HG02759 (cell line): Measurements from ENCODE around the gene COX6A2.

Experiments used
- ATAC-seq: cut with Tn5 transposase; IDR thresholded peaks from one replicate; pipeline ENCODE4 v1.9.1; 2021; ENCODE audit warnings: mild to moderate bottlenecking, moderate library complexity; ENCODE audit not compliant: unreplicated experiment

COX6A2 gene

DNA sequence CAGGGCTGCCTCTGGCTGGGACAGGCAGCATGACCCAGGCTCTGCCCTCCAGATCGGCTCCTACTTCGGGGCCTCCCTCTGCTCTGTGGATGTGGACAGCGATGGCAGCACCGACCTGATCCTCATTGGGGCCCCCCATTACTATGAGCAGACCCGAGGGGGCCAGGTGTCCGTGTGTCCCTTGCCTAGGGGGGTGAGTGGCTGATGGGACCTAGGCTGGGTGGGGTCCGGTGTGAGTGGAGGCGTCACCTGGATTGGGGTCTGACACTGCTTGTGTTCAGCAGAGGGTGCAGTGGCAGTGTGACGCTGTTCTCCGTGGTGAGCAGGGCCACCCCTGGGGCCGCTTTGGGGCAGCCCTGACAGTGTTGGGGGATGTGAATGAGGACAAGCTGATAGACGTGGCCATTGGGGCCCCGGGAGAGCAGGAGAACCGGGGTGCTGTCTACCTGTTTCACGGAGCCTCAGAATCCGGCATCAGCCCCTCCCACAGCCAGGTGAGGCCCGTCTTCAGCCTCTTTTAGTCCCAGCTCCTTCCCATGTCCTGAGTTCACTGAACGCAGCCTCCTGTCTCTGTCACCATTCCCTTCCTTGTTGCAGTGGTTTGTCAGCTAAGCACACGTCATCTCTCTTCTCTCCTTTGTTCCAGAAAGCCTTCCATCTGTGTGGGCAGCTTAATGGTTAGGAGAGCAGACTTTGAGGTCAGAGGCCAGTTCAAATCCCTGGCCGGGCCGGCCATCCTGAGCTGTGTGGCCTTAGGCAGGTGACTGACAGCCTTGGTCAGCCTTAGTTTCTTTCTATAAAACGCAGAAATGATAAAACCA is 16.9 kb downstream of the COX6A2 start:
- ATAC-seq: no peak

DNA sequence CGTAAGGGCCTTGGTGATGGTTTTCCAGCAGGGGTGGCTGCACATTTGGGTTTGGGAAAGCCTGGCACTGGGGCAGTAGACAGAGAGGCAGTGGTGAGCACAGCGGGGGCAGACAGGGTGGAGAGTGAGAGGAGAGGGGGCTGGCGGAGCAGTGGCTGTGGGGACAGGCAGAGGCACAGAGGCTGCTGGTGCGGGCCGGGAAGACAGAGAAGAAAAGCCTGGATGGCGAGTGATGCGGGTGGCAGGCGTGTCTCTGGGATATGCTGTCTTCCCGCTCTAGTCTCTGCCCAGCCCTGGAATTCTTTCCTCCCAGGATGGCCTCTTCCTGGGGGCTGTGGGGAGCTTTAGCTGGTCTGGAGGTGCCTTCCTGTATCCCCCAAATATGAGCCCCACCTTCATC is 18.1 kb downstream of the COX6A2 start:
- no peak for ATAC-seq

DNA sequence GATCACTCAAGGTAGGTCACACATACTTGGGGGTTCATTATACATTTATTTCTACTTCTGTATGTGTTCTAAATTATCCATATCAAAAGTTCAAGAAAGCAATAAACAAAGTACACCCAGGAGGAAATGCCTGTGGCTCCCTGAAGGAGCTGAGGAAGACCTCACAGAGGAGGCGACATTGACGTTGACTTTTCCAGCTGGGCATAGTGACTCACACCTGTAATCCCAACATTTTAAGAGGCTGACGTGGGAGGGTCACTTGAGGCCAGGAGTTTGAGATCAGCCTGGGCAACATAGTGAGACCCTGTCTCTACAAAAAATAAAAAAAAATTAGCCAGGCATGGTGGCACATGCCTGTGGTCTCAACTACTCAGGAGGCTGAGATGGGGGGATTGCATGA is 18.7 kb downstream of the COX6A2 start:
- no peak for ATAC-seq

- ATAC-seq: no peak
Observed at GRCh38 chr16:31407406-31407805, 20.8 kb downstream of the COX6A2 start.

GRCh38 chr16:31404353-31405064 is 23.7 kb downstream of the COX6A2 start:
- ATAC-seq: no peak

- no peak for ATAC-seq
Observed at GRCh38 chr16:31403590-31404352, 24.4 kb downstream of the COX6A2 start.

- no peak for ATAC-seq
Observed at GRCh38 chr16:31402687-31403086, 25.5 kb downstream of the COX6A2 start.

DNA sequence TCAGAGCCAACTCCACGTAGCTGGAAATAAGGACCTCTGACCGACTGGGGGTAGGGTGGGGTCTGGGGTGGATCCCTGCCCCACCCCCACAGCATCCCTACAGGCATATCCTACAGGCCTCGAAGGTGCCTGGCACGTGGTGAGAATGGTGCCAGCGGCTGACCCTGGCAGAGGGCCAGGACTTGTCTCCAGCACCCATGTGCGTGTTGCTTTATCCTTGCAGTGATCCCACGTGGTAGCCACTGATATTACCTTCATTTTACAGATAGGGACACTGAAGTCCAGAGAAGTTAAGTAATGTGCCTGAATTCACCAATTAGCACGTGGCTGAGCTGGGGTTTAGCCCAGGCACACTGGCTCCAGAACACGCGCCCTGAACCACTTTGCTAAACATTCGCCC is 26.7 kb downstream of the COX6A2 start:
- no peak for ATAC-seq

- no peak for ATAC-seq
Observed at GRCh38 chr16:31400191-31400590, 28.0 kb downstream of the COX6A2 start.

DNA sequence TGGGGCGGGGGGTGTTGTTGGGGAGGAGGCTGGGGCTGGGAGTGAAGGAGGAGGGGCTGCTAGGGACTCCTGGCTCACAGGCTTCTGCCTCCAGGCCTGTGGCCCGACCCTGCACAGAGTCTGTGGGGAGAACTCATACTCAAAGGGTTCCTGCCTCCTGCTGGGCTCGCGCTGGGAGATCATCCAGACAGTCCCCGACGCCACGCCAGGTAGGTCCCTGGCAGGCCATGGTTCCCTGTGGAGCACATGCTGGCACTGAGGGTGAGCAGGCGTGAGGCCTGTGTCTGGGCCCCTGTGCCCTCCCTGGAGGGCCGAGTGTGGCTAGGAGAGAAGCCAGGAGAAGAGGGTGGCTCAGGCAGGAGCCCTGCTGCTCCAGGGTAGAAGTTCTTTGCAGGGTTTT is 30.5 kb downstream of the COX6A2 start:
- ATAC-seq: no peak

DNA sequence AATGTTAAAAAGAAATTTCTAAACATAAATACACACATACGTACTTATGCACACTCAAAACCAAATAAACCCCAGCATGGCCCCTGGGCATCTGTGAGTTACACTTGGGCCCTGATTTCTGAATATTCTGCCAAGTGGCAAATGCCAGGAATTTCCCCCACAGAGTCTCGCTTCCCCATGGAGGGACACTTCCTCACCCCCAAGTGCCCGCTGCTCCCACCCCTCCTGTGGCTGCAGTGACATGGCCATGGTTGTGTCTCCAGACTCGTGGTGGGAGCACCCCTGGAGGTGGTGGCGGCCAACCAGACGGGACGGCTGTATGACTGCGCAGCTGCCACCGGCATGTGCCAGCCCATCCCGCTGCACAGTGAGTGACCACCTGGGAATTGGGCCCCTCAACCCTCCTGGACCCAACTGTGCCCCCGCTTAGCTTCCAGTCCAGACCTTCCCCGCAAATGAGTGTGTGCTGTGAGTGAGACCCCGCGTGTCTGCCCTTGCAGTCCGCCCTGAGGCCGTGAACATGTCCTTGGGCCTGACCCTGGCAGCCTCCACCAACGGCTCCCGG is 31.0 kb downstream of the COX6A2 start:
- no peak for ATAC-seq

- no peak for ATAC-seq
Observed at GRCh38 chr16:31395647-31396046, 32.5 kb downstream of the COX6A2 start.

GRCh38 chr16:31393056-31393455 is 35.1 kb downstream of the COX6A2 start, which contains the start of gene ITGAD:
Gene ITGAD, plus strand, starts transcription at chr16:31393335. Its CDS starts 26 bp downstream, at chr16:31393361.
- no peak for ATAC-seq

DNA sequence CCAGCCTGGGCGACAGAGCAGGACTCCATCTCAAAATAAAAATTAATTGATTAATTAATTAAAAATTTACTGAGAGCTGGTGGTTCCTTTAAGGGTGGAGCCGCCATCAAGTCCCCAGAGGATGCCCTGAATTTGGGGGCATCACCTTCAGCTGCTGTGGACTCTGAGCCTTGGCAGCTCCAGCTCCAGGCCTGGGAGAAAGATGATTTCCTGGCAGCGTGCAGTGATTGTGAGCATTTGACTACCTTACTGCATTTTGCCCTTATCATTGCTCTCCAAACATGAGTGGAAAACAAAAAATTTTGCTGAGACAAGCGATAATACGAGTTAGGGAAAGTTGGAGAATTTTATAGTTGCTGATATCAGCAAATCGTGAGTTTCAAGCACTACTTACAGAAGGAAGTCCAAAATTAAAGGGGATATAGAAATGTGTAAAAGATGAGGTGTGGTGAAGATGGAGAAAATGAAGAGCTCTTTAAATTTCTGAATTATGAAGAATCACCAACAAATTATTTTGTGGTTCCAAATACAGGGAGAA is 37.6 kb downstream of the COX6A2 start:
- ATAC-seq: no peak

GRCh38 chr16:31388535-31388934 is 39.6 kb downstream of the COX6A2 start:
- ATAC-seq: no peak

DNA sequence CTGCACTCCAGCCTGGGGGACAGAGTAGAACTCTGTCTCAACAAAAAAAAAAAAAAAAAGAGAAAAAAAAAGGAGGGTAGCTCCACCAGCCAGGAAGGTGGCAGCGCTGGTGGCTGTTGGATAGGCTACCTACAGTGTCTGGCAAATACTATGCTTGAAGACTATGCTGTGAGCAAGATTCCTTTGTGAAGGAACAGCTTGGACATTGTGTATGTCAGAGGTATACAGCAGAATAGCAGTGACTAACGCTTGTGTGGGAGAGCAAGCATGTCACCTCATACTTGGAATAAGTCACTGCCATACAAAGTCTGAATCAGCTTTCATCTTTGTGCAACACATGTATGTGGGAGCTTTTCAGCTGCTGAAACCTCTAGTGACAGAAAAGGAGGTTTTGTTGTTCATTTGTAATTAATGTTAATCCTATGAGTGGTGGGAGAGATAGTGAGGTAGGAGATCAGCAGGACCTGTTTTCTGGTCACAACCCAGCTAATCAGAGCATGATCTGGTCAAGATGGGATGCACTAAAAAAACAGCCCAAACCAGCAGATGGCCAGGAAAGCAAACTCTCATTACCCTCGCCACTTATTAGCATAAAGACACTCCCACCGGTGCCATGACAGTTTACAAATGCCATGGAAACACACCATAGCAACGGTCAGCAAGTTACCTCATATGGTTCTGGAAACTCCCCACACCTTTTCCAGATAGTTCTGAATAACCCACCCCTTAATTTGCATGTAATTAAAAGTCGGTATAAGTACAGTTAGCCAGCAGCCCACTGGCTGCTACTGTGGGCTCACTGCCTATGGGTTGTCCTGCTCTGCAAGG is 41.8 kb downstream of the COX6A2 start:
- no peak for ATAC-seq

DNA sequence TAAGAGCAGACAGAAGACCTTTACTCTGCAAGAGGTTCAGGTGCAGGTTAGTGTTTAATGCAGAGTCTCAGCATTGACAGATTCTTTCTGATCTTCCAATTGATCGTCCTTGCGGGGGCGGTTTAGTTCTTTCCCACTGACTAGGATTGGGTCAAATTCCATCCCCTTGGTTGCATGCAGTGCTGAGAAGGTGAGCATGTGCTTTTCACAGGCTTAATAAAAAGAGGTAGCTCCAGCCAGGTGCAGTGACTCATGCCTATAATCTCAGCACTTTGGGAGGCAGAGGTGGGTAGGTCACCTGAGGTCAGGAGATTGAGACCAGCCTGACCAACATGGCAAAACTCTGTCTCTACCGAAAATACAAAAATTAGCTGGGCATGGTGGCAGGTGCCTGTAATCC is 42.5 kb downstream of the COX6A2 start:
- ATAC-seq: no peak

DNA sequence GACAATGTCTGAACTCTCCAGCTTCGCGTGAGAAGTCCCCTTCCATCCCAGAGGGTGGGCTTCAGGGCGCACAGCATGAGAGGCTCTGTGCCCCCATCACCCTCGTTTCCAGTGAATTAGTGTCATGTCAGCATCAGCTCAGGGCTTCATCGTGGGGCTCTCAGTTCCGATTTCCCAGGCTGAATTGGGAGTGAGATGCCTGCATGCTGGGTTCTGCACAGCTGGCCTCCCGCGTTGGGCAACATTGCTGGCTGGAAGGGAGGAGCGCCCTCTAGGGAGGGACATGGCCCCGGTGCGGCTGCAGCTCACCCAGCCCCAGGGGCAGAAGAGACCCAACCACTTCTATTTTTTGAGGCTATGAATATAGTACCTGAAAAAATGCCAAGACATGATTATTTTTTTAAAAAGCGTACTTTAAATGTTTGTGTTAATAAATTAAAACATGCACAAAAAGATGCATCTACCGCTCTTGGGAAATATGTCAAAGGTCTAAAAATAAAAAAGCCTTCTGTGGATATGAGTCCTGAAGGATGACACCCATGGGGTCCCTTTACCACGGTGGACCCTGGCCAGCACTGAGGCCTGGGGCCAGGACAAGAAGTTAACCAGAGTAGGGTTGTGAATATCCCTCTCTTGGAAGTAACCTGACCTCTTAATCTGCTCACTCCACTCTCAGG is 45.5 kb downstream of the COX6A2 start:
- ATAC-seq: peak; percentile 62

DNA sequence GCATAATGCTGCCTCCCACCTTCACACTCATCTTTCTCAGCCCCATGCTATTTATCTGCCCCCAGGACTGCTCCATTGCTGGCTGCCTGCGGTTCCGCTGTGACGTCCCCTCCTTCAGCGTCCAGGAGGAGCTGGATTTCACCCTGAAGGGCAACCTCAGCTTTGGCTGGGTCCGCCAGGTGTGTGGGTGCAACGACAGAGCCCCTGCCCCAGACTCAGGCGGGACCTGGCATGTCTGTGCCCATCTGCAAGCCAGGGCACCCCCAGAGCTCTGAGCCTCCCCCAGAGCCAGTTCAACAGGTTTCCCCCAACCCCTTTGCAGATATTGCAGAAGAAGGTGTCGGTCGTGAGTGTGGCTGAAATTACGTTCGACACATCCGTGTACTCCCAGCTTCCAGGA is 48.0 kb downstream of the COX6A2 start:
- ATAC-seq: no peak
